Measurements from ENCODE around the gene CUX1.

DNA sequence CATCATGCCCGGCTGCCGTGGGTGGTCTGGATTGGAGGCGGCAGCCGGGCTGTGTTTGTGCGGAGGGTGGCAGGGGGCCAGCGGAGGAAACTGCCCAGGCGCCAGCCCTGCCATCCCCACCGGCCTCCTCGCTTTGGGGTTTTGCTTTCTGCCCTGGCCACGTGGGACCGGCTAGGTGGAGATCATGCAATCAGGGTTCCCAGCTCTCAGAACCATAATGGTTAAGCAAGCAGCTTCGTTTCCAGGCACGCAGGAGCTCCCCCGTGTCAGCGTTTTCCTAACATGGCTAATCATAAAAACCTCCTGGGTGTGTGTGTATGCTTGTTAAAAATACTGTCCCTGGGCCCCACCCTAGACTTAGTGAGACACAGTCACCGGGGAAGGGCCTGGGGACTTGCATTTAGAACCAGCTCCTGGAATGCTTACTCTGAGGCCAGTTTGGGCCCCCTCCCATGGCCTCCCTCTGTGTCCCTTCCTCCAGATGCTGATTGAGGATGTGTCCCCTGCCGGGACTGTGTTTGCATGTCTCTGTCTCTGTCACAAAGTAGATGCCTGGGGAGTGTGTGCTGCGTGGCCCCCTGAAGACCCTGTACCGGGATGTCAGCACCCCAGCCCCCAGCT, 119.3 kb downstream of the CUX1 start:
- TF ChIP-seq EZH2phosphoT487 (IDR thresholded peaks at IDR 0.05; ENCODE audit: borderline replicate concordance, low read length), result no peak
- TF ChIP-seq, protein P1, sequence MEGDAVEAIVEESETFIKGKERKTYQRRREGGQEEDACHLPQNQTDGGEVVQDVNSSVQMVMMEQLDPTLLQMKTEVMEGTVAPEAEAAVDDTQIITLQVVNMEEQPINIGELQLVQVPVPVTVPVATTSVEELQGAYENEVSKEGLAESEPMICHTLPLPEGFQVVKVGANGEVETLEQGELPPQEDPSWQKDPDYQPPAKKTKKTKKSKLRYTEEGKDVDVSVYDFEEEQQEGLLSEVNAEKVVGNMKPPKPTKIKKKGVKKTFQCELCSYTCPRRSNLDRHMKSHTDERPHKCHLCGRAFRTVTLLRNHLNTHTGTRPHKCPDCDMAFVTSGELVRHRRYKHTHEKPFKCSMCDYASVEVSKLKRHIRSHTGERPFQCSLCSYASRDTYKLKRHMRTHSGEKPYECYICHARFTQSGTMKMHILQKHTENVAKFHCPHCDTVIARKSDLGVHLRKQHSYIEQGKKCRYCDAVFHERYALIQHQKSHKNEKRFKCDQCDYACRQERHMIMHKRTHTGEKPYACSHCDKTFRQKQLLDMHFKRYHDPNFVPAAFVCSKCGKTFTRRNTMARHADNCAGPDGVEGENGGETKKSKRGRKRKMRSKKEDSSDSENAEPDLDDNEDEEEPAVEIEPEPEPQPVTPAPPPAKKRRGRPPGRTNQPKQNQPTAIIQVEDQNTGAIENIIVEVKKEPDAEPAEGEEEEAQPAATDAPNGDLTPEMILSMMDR (conservative IDR thresholded peaks at IDR 0.05; ENCODE audit: low read depth, low read length), result no peak
